Neural progenitor cell (in vitro differentiated cells): ENCODE data around the gene DNAJA4. TPM values are rescaled to one million over a fixed set of nuclear protein-coding genes. Genes with fewer than 3 reads are reported as not detected.

Experiments
- DNase-seq: peaks from one replicate; pipeline ENCODE4 v3.0.0-alpha.2; 2016; ENCODE audit warnings: low spot score
- H2AFZ ChIP-seq: fragments of 200-600 bp; sonication (generic); replicated peaks from 2 replicates; pipeline ENCODE4 v1.6.1; 2016; ENCODE audit warnings: antibody characterized with exemption
- H3F3A ChIP-seq: fragments of 200-600 bp; sonication (generic); 2 replicates; pipeline ENCODE4 v1.6.1; 2016; ENCODE audit warnings: antibody characterized with exemption, low read depth
- H3K27ac ChIP-seq: fragments of 200-600 bp; sonication (generic); 2 replicates; pipeline ENCODE4 v1.5.1; 2016; ENCODE audit warnings: mild to moderate bottlenecking
- H3K27me3 ChIP-seq: fragments of 200-600 bp; sonication (generic); 2 replicates; pipeline ENCODE4 v1.6.1; 2016; ENCODE audit warnings: mild to moderate bottlenecking, moderate library complexity
- H3K36me3 ChIP-seq: fragments of 200-600 bp; sonication (generic); 2 replicates; pipeline ENCODE4 v1.5.1; 2016
- H3K4me1 ChIP-seq: fragments of 200-600 bp; sonication (generic); 2 replicates; pipeline ENCODE4 v1.6.1; 2016; ENCODE audit warnings: mixed run types
- H3K4me2 ChIP-seq: fragments of 200-600 bp; sonication (generic); 2 replicates; pipeline ENCODE4 v1.6.1; 2016
- H3K4me3 ChIP-seq: fragments of 200-600 bp; sonication (generic); 2 replicates; pipeline ENCODE4 v1.5.1; 2016
- H3K79me2 ChIP-seq: fragments of 200-600 bp; sonication (generic); 2 replicates; pipeline ENCODE4 v1.6.1; 2016; ENCODE audit warnings: low read depth
- H3K9ac ChIP-seq: fragments of 200-600 bp; sonication (generic); 2 replicates; pipeline ENCODE4 v1.6.1; 2016
- H3K9me3 ChIP-seq: fragments of 200-600 bp; sonication (generic); 2 replicates; pipeline ENCODE4 v1.5.1; 2016; ENCODE audit warnings: low read depth
- H4K20me1 ChIP-seq: fragments of 200-600 bp; sonication (generic); 2 replicates; pipeline ENCODE4 v1.6.1; 2016; ENCODE audit warnings: low read depth
- H3K27ac Mint-ChIP-seq: 3 replicates; pipeline ENCODE4 v1.8.0; 2021; ENCODE audit warnings: mixed read lengths
- H3K27me3 Mint-ChIP-seq: 2 replicates; pipeline ENCODE4 v1.8.0; 2022; ENCODE audit warnings: low read depth, mild to moderate bottlenecking, inconsistent platforms, moderate library complexity, mixed read lengths; ENCODE audit not compliant: insufficient read depth
- H3K36me3 Mint-ChIP-seq: 3 replicates; pipeline ENCODE4 v1.8.0; 2021; ENCODE audit warnings: mixed read lengths
- H3K4me1 Mint-ChIP-seq: 3 replicates; pipeline ENCODE4 v1.8.0; 2021; ENCODE audit warnings: mixed read lengths
- H3K4me3 Mint-ChIP-seq: 3 replicates; pipeline ENCODE4 v1.8.0; 2021; ENCODE audit warnings: mild to moderate bottlenecking, moderate library complexity, mixed read lengths
- H3K9me3 Mint-ChIP-seq: 3 replicates; pipeline ENCODE4 v1.8.0; 2020; ENCODE audit warnings: mixed read lengths
- CTCF ChIP-seq: fragments of 200-600 bp; sonication (generic); IDR thresholded peaks from 2 replicates; pipeline ENCODE4 v1.5.1; 2017; ENCODE audit warnings: antibody characterized with exemption, mild to moderate bottlenecking
- EZH2 ChIP-seq: fragments of 200-600 bp; sonication (generic); IDR thresholded peaks from 2 replicates; pipeline ENCODE4 v1.6.1; 2017; ENCODE audit warnings: antibody characterized with exemption, mild to moderate bottlenecking, moderate library complexity
- EZH2phosphoT487 ChIP-seq: fragments of 200-600 bp; sonication (generic); IDR thresholded peaks from 2 replicates; pipeline ENCODE4 v1.6.1; 2017; ENCODE audit warnings: antibody characterized with exemption
- total RNA-seq: library from RNA; depleted of rRNA; stranded (reverse); fragments of >200 nt; gene quantifications from 2 replicates; pipeline ENCODE4 v1.2.3, GENCODE V29; 2015; ENCODE audit warnings: low replicate concordance

DNAJA4 gene
- total RNA-seq, 1 donor from 2014 or later = not detected

GRCh38 chr15:78292219-78292618 is 27.9 kb downstream of the DNAJA4 start:
- no peaks in the 10 kb centered on the region for H3K4me1 Mint-ChIP-seq
- no peaks in the 10 kb centered on the region for H3K4me1 ChIP-seq
- TF ChIP-seq EZH2phosphoT487 (no peak), CTCF (no peak), EZH2 (no peak)
- no peak overlapping the region for H2AFZ ChIP-seq
- no peaks in the 10 kb centered on the region for H3F3A ChIP-seq
- H3K27me3 ChIP-seq = no peaks in the 10 kb centered on the region
- no peaks in the 10 kb centered on the region for H4K20me1 ChIP-seq
- no peak for DNase-seq
- peak overlapping the region; percentile 27 for H3K9ac ChIP-seq
- no peaks in the 10 kb centered on the region for H3K36me3 ChIP-seq
- no peak overlapping the region for H3K4me3 ChIP-seq
- no peaks in the 10 kb centered on the region for H3K9me3 ChIP-seq
- no peak overlapping the region for H3K27ac ChIP-seq
- no peaks in the 10 kb centered on the region for H3K9me3 Mint-ChIP-seq
- H3K4me2 ChIP-seq = no peak overlapping the region
- no peaks in the 10 kb centered on the region for H3K27me3 Mint-ChIP-seq
- no peak overlapping the region for H3K27ac Mint-ChIP-seq
- H3K4me3 Mint-ChIP-seq = no peak overlapping the region
- H3K79me2 ChIP-seq = peaks cover 5% of the 10 kb centered on the region
- H3K36me3 Mint-ChIP-seq = peaks cover 1% of the 10 kb centered on the region

- H3K4me3 Mint-ChIP-seq = peak within 1 kb of the TSS; percentile 94
- no peak within 1 kb of the TSS for H3K27ac ChIP-seq
- H3K27me3 Mint-ChIP-seq = peaks cover 2% of the 10 kb centered on the region
- peaks cover 8% of the 10 kb centered on the region for H3K4me1 Mint-ChIP-seq
- H3K9me3 ChIP-seq = no peaks in the 10 kb centered on the region
- peaks cover 23% of the 10 kb centered on the region for H3K79me2 ChIP-seq
- peak within 1 kb of the TSS; percentile 85 for H3K9ac ChIP-seq
- no peaks in the 10 kb centered on the region for H4K20me1 ChIP-seq
- no peaks in the 10 kb centered on the region for H3K36me3 ChIP-seq
- peak within 1 kb of the TSS; percentile 90 for H3K4me3 ChIP-seq
- no peaks in the 10 kb centered on the region for H3K36me3 Mint-ChIP-seq
- peak; percentile 98 for DNase-seq
- TF ChIP-seq EZH2phosphoT487 = no peak
- TF ChIP-seq EZH2 = no peak
- TF ChIP-seq CTCF = no peak
- H3K27ac Mint-ChIP-seq = peak within 1 kb of the TSS; percentile 91
- H3K4me1 ChIP-seq = peaks cover 7% of the 10 kb centered on the region
- H3K4me2 ChIP-seq = peak within 1 kb of the TSS; percentile 75
- H3K27me3 ChIP-seq = peaks cover 22% of the 10 kb centered on the region
- peaks cover 15% of the 10 kb centered on the region for H3F3A ChIP-seq
- H2AFZ ChIP-seq = peak within 1 kb of the TSS; percentile 63
- H3K9me3 Mint-ChIP-seq = no peaks in the 10 kb centered on the region
Observed at GRCh38 chr15:78299101-78299930, 35.0 kb downstream of the DNAJA4 start, which contains the start of gene SKIC8. TSS of gene SKIC8 (minus strand) at chr15:78299609. CDS start at chr15:78295686, 3,923 bp downstream.

GRCh38 chr15:78301326-78301725 is 37.0 kb downstream of the DNAJA4 start:
- TF ChIP-seq EZH2phosphoT487 (no peak), CTCF (no peak), EZH2 (no peak)

More at GRCh38 chr15:78301326-78301725, 37.0 kb downstream of the DNAJA4 start:
- H3K4me1 Mint-ChIP-seq = peaks cover 19% of the 10 kb centered on the region
- H3K4me2 ChIP-seq = no peak overlapping the region
- no peak overlapping the region for H2AFZ ChIP-seq
- no peak overlapping the region for H3K4me3 ChIP-seq
- no peak overlapping the region for H3K4me3 Mint-ChIP-seq
- no peak for DNase-seq
- no peaks in the 10 kb centered on the region for H3K36me3 ChIP-seq
- no peaks in the 10 kb centered on the region for H4K20me1 ChIP-seq
- H3F3A ChIP-seq = peaks cover 21% of the 10 kb centered on the region
- H3K79me2 ChIP-seq = peaks cover 23% of the 10 kb centered on the region
- H3K9me3 ChIP-seq = no peaks in the 10 kb centered on the region
- H3K27ac ChIP-seq = no peak overlapping the region
- no peak overlapping the region for H3K27ac Mint-ChIP-seq
- H3K4me1 ChIP-seq = peaks cover 8% of the 10 kb centered on the region
- peaks cover 22% of the 10 kb centered on the region for H3K27me3 ChIP-seq
- H3K36me3 Mint-ChIP-seq = no peaks in the 10 kb centered on the region
- no peak overlapping the region for H3K9ac ChIP-seq
- H3K9me3 Mint-ChIP-seq = no peaks in the 10 kb centered on the region
- peaks cover 2% of the 10 kb centered on the region for H3K27me3 Mint-ChIP-seq
